Prostate gland (tissue), 2 donors: ENCODE data around the gene PODXL.

ENCODE experiments used
- POLR2A ChIP-seq: fragments of 450-650 bp; IDR thresholded peaks from one replicate; pipeline ENCODE4 v1.6.1; 2016; ENCODE audit warnings: antibody characterized with exemption, mild to moderate bottlenecking
- TF ChIP-seq, protein P1 (sequence below), 4 experiments: fragments of 200-600 bp in 2 of 4; fragments of 450-650 bp in 2 of 4; sonication (generic) in 2 of 4; IDR thresholded peaks; 1 replicate in 3 of 4; 2 replicates in 1 of 4; pipeline ENCODE4 v1.5.1; 2016 to 2019; ENCODE audit warnings: antibody characterized with exemption in 4 of 4, mild to moderate bottlenecking in 2 of 4, moderate library complexity in 2 of 4

GRCh38 chr7:131506597-131506996 is 49.8 kb downstream of the PODXL start:
- TF ChIP-seq, protein P1, sequence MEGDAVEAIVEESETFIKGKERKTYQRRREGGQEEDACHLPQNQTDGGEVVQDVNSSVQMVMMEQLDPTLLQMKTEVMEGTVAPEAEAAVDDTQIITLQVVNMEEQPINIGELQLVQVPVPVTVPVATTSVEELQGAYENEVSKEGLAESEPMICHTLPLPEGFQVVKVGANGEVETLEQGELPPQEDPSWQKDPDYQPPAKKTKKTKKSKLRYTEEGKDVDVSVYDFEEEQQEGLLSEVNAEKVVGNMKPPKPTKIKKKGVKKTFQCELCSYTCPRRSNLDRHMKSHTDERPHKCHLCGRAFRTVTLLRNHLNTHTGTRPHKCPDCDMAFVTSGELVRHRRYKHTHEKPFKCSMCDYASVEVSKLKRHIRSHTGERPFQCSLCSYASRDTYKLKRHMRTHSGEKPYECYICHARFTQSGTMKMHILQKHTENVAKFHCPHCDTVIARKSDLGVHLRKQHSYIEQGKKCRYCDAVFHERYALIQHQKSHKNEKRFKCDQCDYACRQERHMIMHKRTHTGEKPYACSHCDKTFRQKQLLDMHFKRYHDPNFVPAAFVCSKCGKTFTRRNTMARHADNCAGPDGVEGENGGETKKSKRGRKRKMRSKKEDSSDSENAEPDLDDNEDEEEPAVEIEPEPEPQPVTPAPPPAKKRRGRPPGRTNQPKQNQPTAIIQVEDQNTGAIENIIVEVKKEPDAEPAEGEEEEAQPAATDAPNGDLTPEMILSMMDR (IDR thresholded peaks at IDR 0.05), result no peak
- TF ChIP-seq POLR2A, result no peak
